GM21786 (cell line): ENCODE measurements around the gene PANX2.
A peak's percentile ranks its signal among the peaks of the same experiment; 100 is the strongest.
"Not testable (repeated sequence)": the region's sequence is repeated elsewhere in the genome, so short reads cannot be mapped to it uniquely, and the experiment has no call there.

Source experiments
- ATAC-seq: cut with Tn5 transposase; IDR thresholded peaks from one replicate; pipeline ENCODE4 v1.9.1; 2021; ENCODE audit not compliant: unreplicated experiment

The PANX2 gene

DNA sequence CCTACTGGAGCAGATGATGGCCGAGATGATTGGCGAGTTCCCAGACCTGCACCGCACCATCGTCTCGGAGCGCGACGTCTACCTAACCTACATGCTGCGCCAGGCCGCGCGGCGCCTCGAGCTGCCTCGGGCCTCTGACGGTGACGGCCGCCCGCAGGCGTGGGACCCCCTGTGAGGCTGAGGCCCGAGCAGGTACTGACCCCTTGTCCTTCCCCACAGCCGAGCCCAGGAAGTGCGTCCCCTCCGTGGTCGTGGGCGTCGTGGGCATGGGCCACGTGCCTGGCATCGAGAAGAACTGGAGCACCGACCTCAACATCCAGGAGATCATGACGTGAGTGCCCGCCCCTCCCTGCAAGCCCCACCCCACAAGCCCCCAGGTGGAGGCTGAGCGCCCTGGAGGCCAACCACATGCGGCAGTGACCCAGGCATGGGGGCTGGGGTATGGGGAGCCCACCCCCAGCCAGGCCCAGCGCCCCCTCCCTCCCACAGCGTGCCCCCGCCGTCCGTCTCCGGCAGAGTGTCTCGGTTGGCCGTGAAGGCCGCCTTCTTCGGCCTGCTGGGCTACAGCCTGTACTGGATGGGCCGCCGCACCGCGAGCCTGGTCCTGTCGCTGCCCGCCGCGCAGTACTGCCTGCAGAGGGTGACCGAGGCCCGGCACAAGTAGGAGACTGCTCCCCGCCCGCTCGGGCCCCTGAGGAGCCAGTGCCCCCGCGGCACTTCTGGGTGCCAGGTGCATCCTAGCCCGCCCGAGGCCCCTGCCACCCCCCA, 27.5 kb downstream of the PANX2 start:
- no peak for ATAC-seq

DNA sequence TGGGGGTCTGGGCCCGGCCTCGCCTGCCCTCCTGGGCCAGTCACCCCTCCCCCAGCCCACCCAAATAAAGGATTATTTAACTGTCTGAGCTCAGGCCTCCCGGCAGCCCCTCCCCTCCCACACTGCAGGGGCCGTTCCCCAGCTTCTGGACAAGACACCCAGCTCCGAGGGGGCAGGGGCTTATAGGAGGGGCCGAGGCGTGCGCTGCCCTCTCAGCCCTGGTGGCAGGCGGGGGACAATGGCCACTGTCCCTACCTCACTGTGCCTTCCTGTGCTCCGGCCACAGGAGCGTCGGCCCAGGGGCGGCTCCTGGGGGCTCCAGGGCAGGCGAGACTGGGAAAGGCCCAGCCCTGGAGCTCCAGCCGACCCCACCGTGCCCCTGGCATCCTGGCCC, 28.1 kb downstream of the PANX2 start:
- no peak for ATAC-seq

DNA sequence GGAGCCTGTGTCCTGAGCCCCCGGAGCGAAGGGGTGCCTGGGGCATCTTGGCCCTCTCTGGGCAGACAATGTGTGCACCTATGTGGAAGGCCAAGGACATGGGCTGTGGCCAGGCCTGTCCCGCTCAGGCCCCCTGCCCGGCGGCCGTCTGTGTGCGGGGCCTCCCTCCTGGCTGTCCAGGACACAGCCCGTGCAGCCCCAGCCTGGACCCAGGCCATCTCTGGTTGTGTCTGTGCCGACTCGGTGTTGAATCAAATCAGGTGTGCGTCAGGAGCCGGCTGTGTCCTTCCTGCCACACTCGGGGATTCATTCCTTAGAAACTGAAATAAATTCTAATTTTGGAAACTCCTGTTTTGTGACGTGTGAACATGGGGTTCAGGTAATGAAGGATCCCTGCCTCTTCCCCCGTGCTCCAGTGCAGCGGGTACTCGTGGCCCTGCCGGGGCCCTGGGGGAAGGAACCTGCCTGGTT, 28.8 kb downstream of the PANX2 start:
- ATAC-seq: no peak

DNA sequence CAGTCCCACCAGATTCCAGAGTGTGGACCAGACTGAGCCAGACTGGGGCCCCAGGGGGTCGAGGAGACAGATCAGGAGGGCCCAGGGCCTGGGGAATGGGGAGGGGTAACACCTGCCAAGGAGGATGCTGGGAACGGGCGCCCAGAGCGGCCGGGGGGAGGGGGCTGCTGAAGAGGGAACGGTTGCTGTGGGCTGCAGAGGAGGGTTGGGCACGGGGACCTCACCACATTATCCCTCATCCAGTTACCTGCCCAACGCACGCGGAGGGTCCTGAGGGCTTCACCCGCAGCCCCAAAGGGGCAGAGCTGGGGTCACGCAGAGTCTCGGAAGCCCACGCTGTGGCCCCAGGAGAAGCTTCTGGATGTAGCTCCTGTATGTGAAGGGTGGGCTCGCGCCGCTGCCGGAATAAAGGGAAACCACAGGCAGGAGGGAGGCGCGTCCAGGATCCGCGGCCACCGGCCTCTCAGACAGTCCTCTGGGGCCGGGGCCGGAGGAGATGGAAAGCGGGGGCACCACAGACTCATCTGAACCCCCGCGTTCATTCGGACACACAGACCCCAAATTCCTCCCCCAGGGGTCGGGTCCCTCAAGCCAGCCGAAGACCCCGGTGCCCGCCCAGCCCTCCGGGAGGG, 29.4 kb downstream of the PANX2 start:
- ATAC-seq: no peak

DNA sequence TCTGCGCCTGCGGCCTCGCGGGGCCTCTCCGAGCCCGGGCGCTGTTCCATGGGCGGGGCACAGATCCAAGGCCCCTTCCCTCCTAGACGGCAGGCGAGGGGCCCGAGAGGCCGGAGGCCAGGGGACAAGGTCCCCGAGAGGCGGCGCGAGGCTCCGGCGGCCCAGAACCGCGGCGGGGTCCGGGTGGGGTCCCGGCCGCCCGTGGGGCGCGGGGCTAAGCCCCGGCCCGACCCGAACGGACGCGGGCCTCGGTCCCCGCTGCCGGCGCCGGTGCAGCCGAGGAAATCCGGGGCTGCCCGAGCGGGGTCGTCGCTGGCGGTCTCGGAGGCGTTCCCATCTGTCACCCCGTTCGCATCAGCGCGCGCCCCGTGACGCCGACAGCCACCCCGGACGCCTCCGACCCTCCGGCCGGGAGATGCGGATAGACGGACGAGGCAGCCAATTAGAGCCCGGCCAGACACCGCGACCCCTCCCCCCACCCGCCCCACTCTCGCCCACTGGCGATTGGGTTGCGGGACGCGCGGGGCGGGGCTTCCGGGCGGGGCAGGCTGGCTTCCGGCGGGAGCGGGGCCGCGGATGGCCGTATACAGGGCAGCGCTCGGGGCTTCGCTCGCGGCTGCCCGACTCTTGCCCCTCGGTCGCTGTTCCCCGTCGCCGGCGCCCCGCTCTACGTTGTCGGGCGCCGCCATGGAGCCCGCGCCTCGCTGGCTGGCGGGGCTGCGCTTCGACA, 30.1 kb downstream of the PANX2 start, which contains the start of gene SELENOO:
TSS of gene SELENOO (plus strand) at position 551 of the 730 bp plus-strand sequence. CDS start at position 577, 26 bp downstream.
- ATAC-seq: peak; percentile 61

DNA sequence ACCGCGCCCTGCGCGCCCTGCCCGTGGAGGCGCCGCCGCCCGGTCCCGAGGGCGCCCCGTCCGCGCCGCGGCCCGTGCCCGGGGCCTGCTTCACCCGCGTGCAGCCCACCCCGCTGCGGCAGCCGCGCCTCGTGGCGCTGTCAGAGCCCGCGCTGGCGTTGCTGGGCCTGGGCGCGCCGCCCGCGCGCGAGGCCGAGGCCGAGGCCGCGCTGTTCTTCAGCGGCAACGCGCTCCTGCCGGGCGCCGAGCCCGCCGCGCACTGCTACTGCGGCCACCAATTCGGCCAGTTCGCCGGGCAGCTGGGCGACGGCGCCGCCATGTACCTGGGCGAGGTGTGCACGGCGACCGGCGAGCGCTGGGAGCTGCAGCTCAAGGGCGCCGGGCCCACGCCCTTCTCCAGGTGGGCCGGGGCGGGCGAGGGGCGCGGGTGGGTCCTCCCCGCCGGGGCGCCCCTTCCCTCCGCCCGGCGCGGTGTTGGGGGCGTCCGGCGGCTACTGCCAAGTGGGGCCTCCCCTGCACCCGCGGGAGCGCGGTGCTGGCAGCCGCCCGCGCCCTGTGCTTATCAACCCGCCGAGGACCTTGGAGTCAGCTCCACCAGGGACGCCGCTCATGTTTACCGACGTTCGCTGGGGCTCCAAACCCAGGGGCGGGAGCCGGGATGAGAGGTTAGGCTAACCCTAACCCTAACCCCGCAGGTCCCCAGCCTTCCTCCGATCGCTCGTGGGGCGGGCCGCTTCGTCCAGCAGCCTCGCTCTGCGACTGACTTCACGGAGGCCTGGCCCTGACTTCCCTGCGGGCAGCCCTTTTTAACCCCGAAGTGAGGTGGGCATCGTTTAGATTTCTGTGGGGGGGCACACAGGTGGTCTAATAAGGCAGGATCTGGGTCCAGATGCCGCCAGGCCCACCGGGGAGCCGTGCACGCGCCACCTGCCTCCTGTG, 30.9 kb downstream of the PANX2 start:
- peak; percentile 16 for ATAC-seq

DNA sequence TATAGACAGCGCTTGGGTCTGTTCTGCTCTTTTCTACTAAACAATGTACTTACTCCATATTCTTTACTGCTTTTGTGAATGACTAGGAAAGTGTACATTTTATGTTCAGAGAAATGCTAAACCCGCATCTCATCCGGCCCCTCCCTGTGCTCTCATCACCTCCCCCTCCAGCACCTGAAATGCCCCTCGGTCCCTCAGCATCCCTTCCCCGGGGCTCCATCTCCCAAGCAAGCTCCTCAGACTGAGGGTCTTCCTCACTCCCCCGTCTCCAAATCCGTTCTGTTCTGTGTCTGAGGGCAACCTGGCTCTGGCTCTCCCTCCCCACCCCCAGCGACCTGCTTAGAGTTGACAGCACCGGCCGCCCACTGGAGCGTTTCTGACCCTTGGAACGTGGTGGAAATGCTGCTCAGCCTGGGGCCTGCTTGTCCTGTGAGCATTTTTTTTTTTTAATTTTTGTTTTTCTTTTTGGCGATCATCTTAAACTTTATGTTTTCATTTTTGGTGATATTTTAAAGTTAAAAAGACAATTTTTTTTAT, 31.7 kb downstream of the PANX2 start:
- ATAC-seq: no peak

DNA sequence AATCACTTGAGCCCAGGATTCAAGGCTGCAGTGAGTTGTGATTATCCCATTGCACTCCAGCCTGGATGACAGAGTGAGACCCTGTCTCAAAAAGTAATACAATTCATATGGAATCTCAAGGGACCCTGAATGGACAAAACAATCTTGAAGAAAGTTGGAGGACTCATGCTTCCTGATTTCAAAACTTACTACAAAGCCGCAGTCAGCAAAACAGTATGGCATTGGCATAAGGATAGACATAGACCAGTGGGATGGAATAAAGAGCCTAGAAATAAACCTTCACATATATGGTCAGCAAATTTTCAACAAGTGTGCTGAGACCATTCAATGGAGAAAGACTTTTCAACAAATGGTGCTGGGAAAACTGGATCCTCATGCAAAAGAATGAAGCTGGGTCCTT, 32.8 kb downstream of the PANX2 start:
- ATAC-seq: no peak

DNA sequence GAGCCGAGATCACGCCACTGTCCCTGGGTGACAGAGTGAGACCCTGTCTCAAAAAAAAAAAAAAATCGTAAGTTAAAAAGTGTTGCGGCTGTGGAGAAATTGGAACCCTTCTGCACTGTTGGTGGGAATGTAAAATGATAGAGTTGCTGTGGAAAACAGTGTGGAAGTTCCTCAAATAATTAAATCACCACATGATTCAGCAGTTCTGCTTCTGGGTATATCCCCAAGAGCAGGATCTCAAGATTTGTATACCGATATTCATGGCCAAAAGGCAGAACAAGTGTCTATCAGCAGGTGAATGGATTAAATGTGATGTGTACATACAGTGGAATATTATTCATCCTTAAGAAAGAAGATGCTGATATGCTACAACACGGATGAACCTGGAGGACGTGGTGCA, 34.0 kb downstream of the PANX2 start:
- no peak for ATAC-seq

DNA sequence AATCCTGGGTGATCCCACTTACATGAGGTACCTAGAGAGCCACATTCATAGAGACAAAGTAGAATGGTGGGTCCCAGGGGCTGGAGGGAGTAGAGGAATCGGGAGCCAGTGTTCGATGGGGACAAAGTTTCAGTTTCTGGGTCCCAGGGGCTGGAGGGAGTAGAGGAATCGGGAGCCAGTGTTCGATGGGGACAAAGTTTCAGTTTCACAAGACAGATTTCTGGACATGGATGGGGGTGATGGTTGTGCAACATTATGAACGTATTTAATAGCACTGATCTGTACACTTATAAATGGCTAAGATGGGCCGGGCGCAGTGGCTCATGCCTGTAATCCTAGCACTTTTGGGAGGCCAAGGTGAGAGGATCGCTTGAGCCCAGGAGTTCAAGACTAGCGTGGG, 34.5 kb downstream of the PANX2 start:
- not testable (repeated sequence) for ATAC-seq

DNA sequence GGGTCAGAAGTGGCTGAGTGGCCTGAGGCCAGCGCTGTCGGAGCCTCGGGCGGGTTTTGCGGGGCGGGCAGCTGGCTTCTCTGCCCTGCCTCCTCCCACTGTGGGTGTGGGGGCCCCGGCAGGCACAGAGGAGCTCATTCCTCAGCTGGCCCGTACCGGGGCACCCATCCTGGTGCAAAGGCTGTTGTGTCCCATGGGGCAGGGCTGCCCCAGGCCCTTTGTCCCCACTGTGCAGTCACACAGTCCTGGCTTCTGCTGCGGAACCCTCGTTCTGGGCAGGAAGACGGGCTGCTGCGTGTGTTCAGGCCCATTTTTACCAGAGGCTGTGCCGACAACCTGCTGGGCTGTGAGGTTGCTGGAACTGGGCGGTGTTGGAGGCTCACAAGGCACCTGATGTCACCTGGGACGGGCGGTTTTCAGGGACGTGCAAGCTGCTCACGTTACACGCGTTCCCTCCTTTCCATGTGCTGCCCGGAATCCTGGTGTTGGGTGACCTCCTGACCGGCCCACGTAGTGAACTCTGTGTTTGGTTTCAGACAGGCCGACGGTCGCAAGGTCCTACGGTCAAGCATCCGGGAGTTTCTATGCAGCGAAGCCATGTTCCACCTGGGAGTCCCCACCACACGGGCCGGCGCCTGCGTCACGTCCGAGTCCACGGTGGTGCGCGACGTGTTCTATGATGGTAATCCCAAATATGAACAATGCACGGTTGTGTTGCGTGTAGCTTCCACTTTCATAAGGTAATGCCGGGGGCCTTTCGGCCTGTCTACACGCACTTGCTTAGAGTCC, 35.4 kb downstream of the PANX2 start:
- ATAC-seq: no peak

DNA sequence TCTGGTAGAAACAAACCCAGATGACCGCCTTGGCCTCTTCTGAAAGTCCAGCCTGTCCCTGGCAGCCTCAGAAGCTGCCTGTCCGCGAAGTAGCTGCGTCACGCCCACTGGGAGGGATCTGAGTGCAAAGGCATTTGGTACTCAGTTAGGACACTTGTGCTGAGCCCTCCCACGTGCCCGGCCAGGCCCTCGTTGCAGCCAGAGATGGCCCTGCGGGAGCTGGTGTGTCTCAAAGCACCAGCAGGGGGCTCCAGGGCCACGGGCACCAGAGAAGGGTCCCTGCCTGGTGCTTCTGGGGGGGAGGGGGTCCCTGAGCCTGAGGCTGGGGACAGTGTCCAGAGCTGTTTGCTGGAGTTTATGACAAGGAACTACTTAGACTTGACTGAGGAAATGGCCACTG, 36.1 kb downstream of the PANX2 start:
- ATAC-seq: no peak

DNA sequence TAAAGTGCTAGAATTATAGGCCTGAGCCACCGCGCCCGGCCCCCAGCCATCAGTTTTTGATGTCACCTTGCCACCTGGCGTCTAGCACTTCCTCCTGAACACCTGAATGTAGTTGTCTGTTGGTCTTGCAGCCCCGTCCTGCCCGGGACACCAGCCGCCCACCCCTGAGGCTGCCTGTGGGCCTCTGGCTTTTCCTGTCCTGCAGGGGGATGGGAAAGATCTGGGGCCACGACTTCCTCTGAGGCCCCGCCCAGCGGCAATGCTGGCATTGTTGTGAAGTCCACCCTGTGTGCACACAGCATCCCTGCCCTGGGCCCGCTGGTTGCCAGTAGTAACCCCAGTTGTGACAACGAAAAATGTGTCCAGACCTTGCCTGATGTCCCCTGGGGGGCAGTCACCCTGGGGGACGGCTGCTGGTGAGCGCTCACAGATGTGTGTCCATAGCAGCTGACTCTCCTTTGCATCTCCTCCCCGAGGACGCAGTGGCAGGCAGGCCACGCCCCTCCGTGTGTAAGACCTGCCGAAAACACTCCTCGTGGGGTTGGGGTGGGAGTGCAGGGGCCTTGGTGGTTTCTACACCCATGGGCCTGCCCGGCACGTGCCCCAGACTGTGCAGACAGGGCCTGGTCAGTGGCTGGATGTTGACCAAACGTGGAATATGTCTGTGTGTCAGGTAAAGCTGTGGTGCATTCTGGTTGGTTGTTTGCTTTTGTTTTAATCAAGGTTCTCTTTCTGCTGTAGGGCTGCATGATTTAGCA, 37.0 kb downstream of the PANX2 start:
- no peak for ATAC-seq

DNA sequence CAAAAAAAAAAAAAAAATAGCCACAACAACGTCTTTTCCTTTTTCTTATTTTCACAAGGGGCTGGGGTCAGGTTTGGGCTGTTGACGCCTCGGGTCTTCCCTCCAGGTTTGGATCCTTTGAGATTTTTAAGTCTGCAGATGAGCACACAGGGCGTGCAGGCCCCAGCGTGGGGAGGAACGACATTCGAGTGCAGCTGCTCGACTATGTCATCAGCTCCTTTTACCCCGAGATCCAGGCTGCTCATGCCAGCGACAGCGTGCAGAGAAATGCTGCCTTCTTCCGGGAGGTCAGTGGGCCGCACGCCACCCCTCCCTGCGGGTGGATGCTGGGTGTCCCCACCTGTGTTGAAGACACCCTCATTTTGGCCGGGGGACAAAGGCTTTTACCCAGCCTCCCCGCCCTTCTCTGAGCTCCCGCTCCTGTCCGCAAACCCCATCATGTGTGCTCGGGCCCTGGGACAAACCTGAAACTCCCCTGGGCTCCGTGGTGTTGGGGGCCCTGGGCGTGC, 38.0 kb downstream of the PANX2 start:
- ATAC-seq: no peak

DNA sequence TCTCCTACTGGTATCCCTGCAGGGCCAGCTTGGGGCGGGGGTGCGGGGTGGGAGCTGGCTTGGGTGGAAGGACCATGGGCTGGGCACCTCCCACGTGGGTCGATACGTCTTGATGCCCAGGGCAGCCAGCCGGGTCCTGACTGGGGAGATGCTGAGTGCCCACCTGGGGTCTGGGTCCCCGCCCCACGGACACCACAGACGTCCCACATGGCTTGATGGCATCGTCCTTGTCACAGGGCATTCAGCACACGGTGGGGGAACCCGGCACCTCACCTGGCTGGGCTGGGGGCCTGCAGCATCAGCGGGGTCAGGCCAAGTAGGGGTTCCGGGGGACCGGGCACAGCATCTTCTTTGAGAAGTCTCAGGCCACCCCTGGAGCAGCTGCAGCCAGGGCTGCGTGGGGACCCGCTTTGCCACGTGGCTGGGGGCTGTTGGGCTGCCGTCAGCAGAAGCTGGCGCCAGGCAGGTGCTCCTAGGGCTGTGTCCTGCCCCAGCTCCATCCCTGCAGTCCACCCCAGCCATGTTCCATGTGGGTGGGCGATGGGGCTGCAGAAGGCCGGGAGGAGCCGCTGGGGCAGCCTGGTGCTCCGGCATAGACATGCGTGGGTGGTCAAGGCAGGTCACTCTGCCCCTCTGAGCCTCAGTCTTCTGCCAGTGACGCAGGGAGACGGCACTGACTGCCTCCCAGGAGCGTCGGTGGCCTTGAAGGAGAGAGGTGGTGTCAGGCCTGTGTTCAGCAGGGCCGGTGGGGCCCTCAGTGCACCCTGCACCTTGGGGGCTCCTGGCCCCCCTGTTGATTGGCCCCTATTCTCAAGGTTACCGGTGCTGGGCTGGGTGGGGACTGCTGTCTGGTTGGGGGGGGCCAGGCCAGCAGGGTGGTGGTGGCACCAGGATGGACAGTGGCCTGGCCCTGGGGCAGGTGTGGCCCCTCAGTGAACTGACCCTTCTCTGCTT, 38.7 kb downstream of the PANX2 start:
- ATAC-seq: no peak

DNA sequence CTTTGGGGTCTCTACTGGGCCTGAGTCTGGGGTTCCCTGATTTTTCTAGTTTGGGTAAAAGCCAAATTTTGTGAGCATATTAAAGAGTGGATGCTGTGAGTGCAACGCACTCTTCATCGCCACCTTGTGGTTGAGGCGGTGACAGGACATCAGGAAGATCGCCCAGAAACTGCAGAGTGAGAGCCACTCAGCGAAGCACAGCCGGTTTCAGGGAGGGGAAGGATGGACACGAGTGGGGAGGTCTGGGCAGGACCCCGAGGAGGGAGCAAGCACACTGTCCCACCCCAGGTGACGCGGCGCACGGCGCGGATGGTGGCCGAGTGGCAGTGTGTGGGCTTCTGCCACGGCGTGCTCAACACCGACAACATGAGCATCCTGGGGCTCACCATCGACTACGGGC, 39.4 kb downstream of the PANX2 start:
- ATAC-seq: no peak

DNA sequence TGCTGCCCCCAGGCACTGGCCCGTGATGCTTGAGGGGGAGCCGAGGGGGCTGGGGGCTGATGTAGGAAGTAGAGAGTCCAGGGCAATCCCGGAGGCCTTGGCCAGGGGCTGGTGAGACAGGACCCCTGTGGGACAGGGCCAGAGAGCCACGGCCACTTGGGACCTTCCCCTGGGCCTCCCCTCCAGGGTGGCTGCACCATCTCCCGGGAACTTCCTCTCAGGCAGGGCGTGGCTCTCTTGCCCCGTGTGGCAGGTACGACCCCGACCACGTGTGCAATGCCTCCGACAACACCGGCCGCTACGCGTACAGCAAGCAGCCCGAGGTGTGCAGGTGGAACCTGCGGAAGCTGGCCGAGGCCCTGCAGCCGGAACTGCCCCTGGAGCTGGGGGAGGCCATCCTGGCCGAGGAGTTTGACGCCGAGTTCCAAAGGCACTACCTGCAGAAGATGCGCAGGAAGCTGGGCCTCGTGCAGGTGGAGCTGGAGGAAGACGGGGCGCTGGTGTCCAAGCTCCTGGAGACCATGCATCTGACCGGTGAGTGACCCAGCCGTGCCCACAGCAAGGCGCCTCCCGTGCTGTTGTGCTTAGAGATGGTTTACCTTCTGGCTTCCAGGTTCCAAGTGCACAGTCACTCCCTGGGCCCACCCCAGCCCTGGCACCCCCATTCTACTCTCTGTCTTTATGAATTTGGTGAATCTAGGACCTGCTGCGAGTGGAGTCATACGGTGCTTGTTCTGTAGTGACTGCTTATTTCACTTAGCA, 40.0 kb downstream of the PANX2 start:
- no peak for ATAC-seq
